Measurements from ENCODE around the gene KCNQ1.

GRCh38 chr11:2554338-2555207 lies 109.8 kb downstream of the KCNQ1 start:
- TF ChIP-seq POLR2A (IDR thresholded peaks at IDR 0.05; ENCODE audit: low read depth, low read length) = no peak
- no peak for TF ChIP-seq POLR2AphosphoS5 (IDR thresholded peaks at IDR 0.05; ENCODE audit: low read depth, low read length)
- no peak for TF ChIP-seq TAF1 (IDR thresholded peaks at IDR 0.05; ENCODE audit: borderline replicate concordance, low read depth, low read length)

Measured in GM12892 (cell line).